PC-9 (cell line): Measurements from ENCODE around the gene ATP2C2. TPM values are rescaled to one million over a fixed set of nuclear protein-coding genes. Genes with fewer than 3 reads are reported as not detected.

ENCODE experiments used
- BruUV-seq: library from RNA; stranded (reverse); fragments of 400-500 nt; replicated peaks from 2 replicates; lab custom pipeline; 2021; lab: Mats Ljungman, UMichigan
- CTCF ChIA-PET: fragments of 300-600 bp; sonication (Branson Sonifier 250); formaldehyde crosslinking; loops from one replicate; lab custom pipeline; 2022; ENCODE audit warnings: antibody characterized with exemption; lab: Charles Lee
- POLR2A ChIA-PET: fragments of 300-600 bp; sonication (Branson Sonifier 250); formaldehyde crosslinking; loops from one replicate; lab custom pipeline; 2022; ENCODE audit warnings: antibody characterized with exemption; ENCODE audit not compliant: unreplicated experiment; lab: Charles Lee
- DNase-seq, 2 experiments: peaks; one replicate each; pipeline versions ENCODE4 v3.0.0 to v3.0.0-alpha.2; 2015 to 2022; ENCODE audit warnings: mixed read lengths in 1 of 2
- H2AFZ ChIP-seq: fragments of 200-600 bp; sonication (generic); 2 replicates; pipeline ENCODE4 v1.8.1; 2017; ENCODE audit warnings: antibody characterized with exemption
- H3F3A ChIP-seq: fragments of 200-600 bp; sonication (generic); 2 replicates; pipeline ENCODE4 v1.8.1; 2017; ENCODE audit warnings: antibody characterized with exemption, mild to moderate bottlenecking, low read depth; ENCODE audit not compliant: insufficient read depth
- H3K27ac ChIP-seq: fragments of 200-600 bp; sonication (generic); 2 replicates; pipeline ENCODE4 v1.6.1; 2016; ENCODE audit warnings: mixed run types
- H3K27me3 ChIP-seq: fragments of 200-600 bp; sonication (generic); 2 replicates; pipeline ENCODE4 v1.6.1; 2016; ENCODE audit warnings: low read depth, mixed run types; ENCODE audit not compliant: insufficient read depth
- H3K36me3 ChIP-seq: fragments of 200-600 bp; sonication (generic); 2 replicates; pipeline ENCODE4 v1.6.1; 2016; ENCODE audit warnings: low read depth, mixed run types
- H3K4me1 ChIP-seq: fragments of 200-600 bp; sonication (generic); replicated peaks from 2 replicates; pipeline ENCODE4 v1.6.1; 2016; ENCODE audit warnings: mixed run types; ENCODE audit not compliant: insufficient read depth
- H3K4me2 ChIP-seq: fragments of 200-600 bp; sonication (generic); 2 replicates; pipeline ENCODE4 v1.6.1; 2017; ENCODE audit warnings: mixed run types
- H3K4me3 ChIP-seq: fragments of 200-600 bp; sonication (generic); 2 replicates; pipeline ENCODE4 v1.6.1; 2016; ENCODE audit warnings: mixed run types
- H3K79me2 ChIP-seq: fragments of 200-600 bp; sonication (generic); 2 replicates; pipeline ENCODE4 v1.6.1; 2017; ENCODE audit warnings: low read depth, mixed run types
- H3K9me2 ChIP-seq: fragments of 200-600 bp; sonication (generic); 2 replicates; pipeline ENCODE4 v1.8.1; 2017; ENCODE audit warnings: mild to moderate bottlenecking; ENCODE audit not compliant: insufficient read depth
- H3K9me3 ChIP-seq: fragments of 200-600 bp; sonication (generic); 2 replicates; pipeline ENCODE4 v1.8.1; 2016; ENCODE audit warnings: low read depth; ENCODE audit not compliant: insufficient read depth
- H4K20me1 ChIP-seq: fragments of 200-600 bp; sonication (generic); 2 replicates; pipeline ENCODE4 v1.8.1; 2017; ENCODE audit not compliant: insufficient read depth
- CTCF ChIP-seq: fragments of 200-600 bp; sonication (generic); conservative IDR thresholded peaks from 2 replicates; pipeline ENCODE4 v1.6.1; 2017; ENCODE audit warnings: mixed run types, antibody characterized with exemption, mild to moderate bottlenecking, moderate library complexity
- EZH2 ChIP-seq: fragments of 200-600 bp; sonication (generic); IDR thresholded peaks from 2 replicates; pipeline ENCODE4 v1.8.0; 2017; ENCODE audit warnings: antibody characterized with exemption, low read depth
- intact Hi-C: fragments of 100-400 bp; cut with micrococcal nuclease; formaldehyde crosslinking; loops from one replicate; pipeline ENCODE4 v1.10.0; 2022; ENCODE audit not compliant: unreplicated experiment
- total RNA-seq: library from RNA; stranded (reverse); gene quantifications from 2 replicates; pipeline ENCODE4 v1.2.3, GENCODE V29; 2021

ATP2C2 gene
- total RNA-seq, 1 experiment from 2014 or later, result 17.2 TPM

GRCh38 chr16:84361546-84361945, 6.8 kb upstream of the ATP2C2 start:
- Histone ChIP-seq H3K79me2 (no peaks in the 10 kb centered on the region), H4K20me1 (no peaks in the 10 kb centered on the region), H3K36me3 (no peaks in the 10 kb centered on the region), H3K4me1 (peaks cover 42% of the 10 kb centered on the region), H3K9me3 (no peaks in the 10 kb centered on the region), H3K27ac (no peak overlapping the region), H3K4me3 (no peak overlapping the region), H3K4me2 (no peak overlapping the region), H3K9me2 (no peaks in the 10 kb centered on the region), H3K27me3 (no peaks in the 10 kb centered on the region), H2AFZ (no peak overlapping the region), H3F3A (peaks cover 19% of the 10 kb centered on the region)
- no peak for DNase-seq
- BruUV-seq, result no TSS peak
- ChIA-PET POLR2A (interaction anchor here (0.6 kb wide), 1 partner anchor 617 kb away, joined by 3 read pairs; no protein-coding TSS in a partner anchor), CTCF (no interaction called here)
- TF ChIP-seq EZH2 (no peak), CTCF (no peak)
- intact Hi-C loops, result no loop called here

- H3K36me3 ChIP-seq, result no peaks in the 10 kb centered on the region
- peak; percentile 28 to 61 for DNase-seq
- no peaks in the 10 kb centered on the region for H3K27me3 ChIP-seq
- H3K4me3 ChIP-seq, result no peak overlapping the region
- BruUV-seq, result no TSS peak
- H3K79me2 ChIP-seq, result no peaks in the 10 kb centered on the region
- ChIA-PET POLR2A (interaction anchor here (0.6 kb wide), 1 partner anchor 261 kb away, joined by 7 read pairs; no protein-coding TSS in a partner anchor), CTCF (no interaction called here)
- H3K27ac ChIP-seq, result no peak overlapping the region
- H3K4me2 ChIP-seq, result 0 out of 2 replicates have a peak overlapping the region, but pooled peaks have one; percentile 32
- H2AFZ ChIP-seq, result no peak overlapping the region
- peaks cover 32% of the 10 kb centered on the region for H3K4me1 ChIP-seq
- H4K20me1 ChIP-seq, result no peaks in the 10 kb centered on the region
- intact Hi-C loops, result no loop called here
- H3K9me3 ChIP-seq, result no peaks in the 10 kb centered on the region
- TF ChIP-seq EZH2, result no peak
- TF ChIP-seq CTCF, result no peak
- H3K9me2 ChIP-seq, result no peaks in the 10 kb centered on the region
- H3F3A ChIP-seq, result peaks cover 16% of the 10 kb centered on the region
Measured at GRCh38 chr16:84362471-84362941, 5.8 kb upstream of the ATP2C2 start.

GRCh38 chr16:84366208-84366607, 2.1 kb upstream of the ATP2C2 start:
- no peaks in the 10 kb centered on the region for H3K36me3 ChIP-seq
- DNase-seq, result no peak
- no peak overlapping the region for H3K27ac ChIP-seq
- H3K4me3 ChIP-seq, result no peak overlapping the region
- no peak overlapping the region for H3K4me2 ChIP-seq
- H4K20me1 ChIP-seq, result no peaks in the 10 kb centered on the region
- H3K9me3 ChIP-seq, result no peaks in the 10 kb centered on the region
- H3K4me1 ChIP-seq, result peaks cover 35% of the 10 kb centered on the region
- H3K9me2 ChIP-seq, result no peaks in the 10 kb centered on the region
- no peak overlapping the region for H2AFZ ChIP-seq
- TF ChIP-seq CTCF (no peak), EZH2 (no peak)
- no peaks in the 10 kb centered on the region for H3K27me3 ChIP-seq
- peaks cover 16% of the 10 kb centered on the region for H3K79me2 ChIP-seq
- ChIA-PET POLR2A (interaction anchor here (0.7 kb wide), 1 partner anchor 9 kb away, joined by 5 read pairs; no protein-coding TSS in a partner anchor), CTCF (no interaction called here)
- intact Hi-C loops, result no loop called here
- BruUV-seq, result no TSS peak
- peaks cover 36% of the 10 kb centered on the region for H3F3A ChIP-seq
